H9 (cell line): ENCODE data around the gene EPN1. TPM values are rescaled to one million over a fixed set of nuclear protein-coding genes. Genes with fewer than 3 reads are reported as not detected.
A peak's percentile ranks its signal among the peaks of the same experiment; 100 is the strongest.

ENCODE experiments used
- DNase-seq: peaks from one replicate; pipeline ENCODE4 v3.0.0-alpha.2; 2017
- H2AFZ ChIP-seq: one replicate; pipeline ENCODE4 v1.6.1; 2013; ENCODE audit warnings: mild to moderate bottlenecking, low read length, control low read depth, moderate library complexity
- H2AK5ac ChIP-seq: 2 replicates; pipeline ENCODE4 v1.6.1; 2013; ENCODE audit warnings: low read length, control low read depth, mixed read lengths; ENCODE audit not compliant: insufficient read length
- H2BK120ac ChIP-seq: one replicate; pipeline ENCODE4 v1.6.1; 2013; ENCODE audit warnings: low read depth, mild to moderate bottlenecking, low read length, control low read depth, inconsistent platforms; ENCODE audit not compliant: poor library complexity, severe bottlenecking
- H2BK12ac ChIP-seq: 2 replicates; pipeline ENCODE4 v1.6.1; 2013; ENCODE audit warnings: low read length, control low read depth, mixed read lengths, low read depth; ENCODE audit not compliant: insufficient read length
- H2BK15ac ChIP-seq: 2 replicates; pipeline ENCODE4 v1.6.1; 2013; ENCODE audit warnings: low read depth, low read length, control low read depth
- H2BK20ac ChIP-seq: one replicate; pipeline ENCODE4 v1.6.1; 2013; ENCODE audit warnings: low read depth, mild to moderate bottlenecking, low read length, control low read depth, inconsistent platforms; ENCODE audit not compliant: poor library complexity, severe bottlenecking
- H2BK5ac ChIP-seq: 2 replicates; pipeline ENCODE4 v1.6.1; 2013; ENCODE audit warnings: low read length, control low read depth, mixed read lengths; ENCODE audit not compliant: insufficient read length
- H3K14ac ChIP-seq: 2 replicates; pipeline ENCODE4 v1.6.1; 2013; ENCODE audit warnings: low read length, control low read depth; ENCODE audit not compliant: insufficient read depth
- H3K18ac ChIP-seq: 2 replicates; pipeline ENCODE4 v1.6.1; 2013; ENCODE audit warnings: low read depth, mild to moderate bottlenecking, mixed read lengths, low read length, control low read depth; ENCODE audit not compliant: insufficient read length
- H3K23ac ChIP-seq: 2 replicates; pipeline ENCODE4 v1.6.1; 2013; ENCODE audit warnings: low read length, control low read depth, mixed read lengths, low read depth; ENCODE audit not compliant: insufficient read length
- H3K23me2 ChIP-seq: 2 replicates; pipeline ENCODE4 v1.6.1; 2013; ENCODE audit warnings: low read depth, mild to moderate bottlenecking, mixed read lengths, low read length, control low read depth; ENCODE audit not compliant: insufficient read length, poor library complexity, severe bottlenecking
- H3K27ac ChIP-seq: 2 replicates; pipeline ENCODE4 v1.5.1; 2013; ENCODE audit warnings: low read length, control low read depth, mixed read lengths, low read depth; ENCODE audit not compliant: insufficient read length
- H3K27me3 ChIP-seq: 2 replicates; pipeline ENCODE4 v1.6.1; 2013; ENCODE audit warnings: low read length, control low read depth, inconsistent platforms; ENCODE audit not compliant: insufficient read depth
- H3K4ac ChIP-seq: 2 replicates; pipeline ENCODE4 v1.6.1; 2013; ENCODE audit warnings: low read depth, mild to moderate bottlenecking, control low read depth, inconsistent platforms, low read length, moderate library complexity
- H3K4me1 ChIP-seq: 2 replicates; pipeline ENCODE4 v1.6.1; 2013; ENCODE audit warnings: low read length, control low read depth, inconsistent platforms; ENCODE audit not compliant: insufficient read depth
- H3K4me2 ChIP-seq: 2 replicates; pipeline ENCODE4 v1.6.1; 2013; ENCODE audit warnings: low read length, control low read depth, mixed read lengths; ENCODE audit not compliant: insufficient read length, insufficient read depth
- H3K56ac ChIP-seq: 2 replicates; pipeline ENCODE4 v1.6.1; 2013; ENCODE audit warnings: low read depth, mild to moderate bottlenecking, mixed read lengths, low read length, control low read depth; ENCODE audit not compliant: insufficient read length
- H3K79me1 ChIP-seq: 2 replicates; pipeline ENCODE4 v1.6.1; 2013; ENCODE audit warnings: low read depth, mild to moderate bottlenecking, moderate library complexity, low read length, control low read depth, inconsistent platforms; ENCODE audit not compliant: insufficient read depth, poor library complexity, severe bottlenecking
- H3K79me2 ChIP-seq: 2 replicates; pipeline ENCODE4 v1.6.1; 2013; ENCODE audit warnings: low read length, control low read depth, inconsistent platforms; ENCODE audit not compliant: insufficient read depth
- H3K9ac ChIP-seq: 2 replicates; pipeline ENCODE4 v1.6.1; 2013; ENCODE audit warnings: low read length, control low read depth, mixed read lengths; ENCODE audit not compliant: insufficient read length; ENCODE audit errors: extremely low read depth
- H3K9me3 ChIP-seq: one replicate; pipeline ENCODE4 v1.6.1; 2013; ENCODE audit warnings: low read depth, low read length, inconsistent platforms; ENCODE audit not compliant: control insufficient read depth
- H3T11ph ChIP-seq: one replicate; pipeline ENCODE4 v1.6.1; 2013; ENCODE audit warnings: mild to moderate bottlenecking, low read length, control low read depth, inconsistent platforms
- H4K20me1 ChIP-seq: one replicate; pipeline ENCODE4 v1.6.1; 2013; ENCODE audit not compliant: control insufficient read depth, insufficient read length, insufficient read depth
- H4K5ac ChIP-seq: 2 replicates; pipeline ENCODE4 v1.6.1; 2013; ENCODE audit warnings: low read depth, mild to moderate bottlenecking, mixed read lengths, low read length, control low read depth; ENCODE audit not compliant: insufficient read length
- H4K8ac ChIP-seq: replicated peaks from 2 replicates; pipeline ENCODE4 v1.6.1; 2013; ENCODE audit warnings: low read length, control low read depth, mixed read lengths, low read depth; ENCODE audit not compliant: insufficient read length
- H4K91ac ChIP-seq: 2 replicates; pipeline ENCODE4 v1.6.1; 2013; ENCODE audit warnings: low read depth, mild to moderate bottlenecking, moderate library complexity, mixed read lengths, low read length, control low read depth; ENCODE audit not compliant: insufficient read length
- H3K27ac Mint-ChIP-seq, 3 experiments: 2 replicates in 2 of 3; 3 replicates in 1 of 3; pipeline ENCODE4 v1.8.0; 2020 to 2021; ENCODE audit warnings: mixed read lengths in 3 of 3, mild to moderate bottlenecking in 1 of 3, moderate library complexity in 1 of 3
- H3K27me3 Mint-ChIP-seq: 2 replicates; pipeline ENCODE4 v1.8.0; 2021; ENCODE audit warnings: low read depth, mild to moderate bottlenecking, moderate library complexity, mixed read lengths
- H3K36me3 Mint-ChIP-seq, 3 experiments: 2 replicates in 2 of 3; 3 replicates in 1 of 3; pipeline ENCODE4 v1.8.0; 2020 to 2021; ENCODE audit warnings: low read depth in 3 of 3, mixed read lengths in 3 of 3; ENCODE audit not compliant: insufficient read depth in 1 of 3
- H3K4me1 Mint-ChIP-seq, 2 experiments: 2 replicates each; pipeline ENCODE4 v1.8.0; 2020; ENCODE audit warnings: mixed read lengths in 2 of 2
- H3K4me3 Mint-ChIP-seq, 2 experiments: 2 replicates in 1 of 2; 3 replicates in 1 of 2; pipeline ENCODE4 v1.8.0; 2020 to 2021; ENCODE audit warnings: mild to moderate bottlenecking in 2 of 2, mixed read lengths in 2 of 2, moderate library complexity in 1 of 2
- H3K9me3 Mint-ChIP-seq, 2 experiments: 2 replicates in 1 of 2; 3 replicates in 1 of 2; pipeline ENCODE4 v1.8.0; 2020; ENCODE audit warnings: mild to moderate bottlenecking in 2 of 2, mixed read lengths in 2 of 2, moderate library complexity in 1 of 2
- WGBS: extraction: QIAGEN DNeasy Blood & Tissue Kit; methylation state at CpG from one replicate; pipeline ENCODE4 v1.1.7; 2013; ENCODE audit warnings: missing lambda C conversion rate, low lambda C conversion rate, mixed read lengths; ENCODE audit not compliant: insufficient read length; ENCODE audit errors: extremely low coverage; 5-methylcytosine and 5-hydroxymethylcytosine counted together
- total RNA-seq: library from RNA; stranded (reverse); gene quantifications from 2 replicates; pipeline ENCODE4 v1.2.1, GENCODE V29; 2021
- TF ChIP-seq, protein P1 (sequence below): fragments of 200-600 bp; sonication (generic); conservative IDR thresholded peaks from 3 replicates; pipeline ENCODE4 v1.8.0; 2021; ENCODE audit warnings: antibody characterized with exemption, mild to moderate bottlenecking

EPN1 gene
- total RNA-seq, 1 experiment from 2014 or later, result 159 TPM

DNA sequence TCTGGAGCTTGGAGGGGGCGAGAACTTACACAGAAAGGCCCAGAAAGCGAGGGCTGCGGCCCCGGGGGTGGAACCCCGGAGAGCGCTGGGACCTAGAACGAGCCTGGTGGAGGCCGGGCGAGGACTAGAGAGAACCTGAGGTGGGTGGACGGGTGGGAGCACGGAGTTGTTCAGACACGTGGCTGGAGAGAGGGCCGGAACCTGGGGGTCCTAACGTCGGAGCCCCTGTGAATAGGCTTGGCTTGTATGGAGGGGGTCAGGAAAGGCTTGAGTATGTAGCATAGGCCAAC, 31.2 kb upstream of the EPN1 start:
- Histone ChIP-seq H3K79me1 (peaks cover 3% of the 10 kb centered on the region), H4K5ac (no peak overlapping the region), H3K4me2 (peak overlapping the region; percentile 73), H4K8ac (no peak overlapping the region), H2AK5ac (no peak overlapping the region), H3K23me2 (peaks cover 40% of the 10 kb centered on the region), H3K27me3 (no peaks in the 10 kb centered on the region), H3K56ac (no peak overlapping the region), H3K4me1 (no peaks in the 10 kb centered on the region), H3K23ac (no peak overlapping the region), H3K79me2 (peaks cover 7% of the 10 kb centered on the region; the same call in 1 of the 2 replicates), H3K9me3 (no peaks in the 10 kb centered on the region), H3K27ac (no peak overlapping the region), H3K18ac (no peak overlapping the region), H3K9ac (peak overlapping the region; percentile 70), H2AFZ (no peak overlapping the region), H2BK12ac (no peak overlapping the region), H4K91ac (no peak overlapping the region), H3K4ac (no peak overlapping the region), H2BK15ac (no peak overlapping the region), H2BK20ac (no peak overlapping the region), H4K20me1 (no peaks in the 10 kb centered on the region), H3K14ac (no peak overlapping the region; the same call in 1 of the 2 replicates), H2BK120ac (no peak overlapping the region), H3T11ph (no peak overlapping the region), H2BK5ac (no peak overlapping the region)
- H3K27me3 Mint-ChIP-seq, result peaks cover 3% of the 10 kb centered on the region; the same call in 1 of the 2 replicates
- peak overlapping the region; percentile 97 for H3K4me3 Mint-ChIP-seq
- peaks cover 26 to 43% of the 10 kb centered on the region in 2 experiments for H3K4me1 Mint-ChIP-seq
- DNase-seq, result no peak
- H3K27ac Mint-ChIP-seq, result peak overlapping the region in 2 of 3 experiments; percentile 94 to 98; a peak in 4 of 7 replicates
- no CpG with 5 or more reads among the region's 15 CpGs for WGBS
- peaks cover 0 to 4% of the 10 kb centered on the region in 2 experiments; a peak in 2 of 5 replicates for H3K9me3 Mint-ChIP-seq
- H3K36me3 Mint-ChIP-seq, result peaks cover 17 to 37% (median 26%) of the 10 kb centered on the region in 3 experiments
- TF ChIP-seq, protein P1, sequence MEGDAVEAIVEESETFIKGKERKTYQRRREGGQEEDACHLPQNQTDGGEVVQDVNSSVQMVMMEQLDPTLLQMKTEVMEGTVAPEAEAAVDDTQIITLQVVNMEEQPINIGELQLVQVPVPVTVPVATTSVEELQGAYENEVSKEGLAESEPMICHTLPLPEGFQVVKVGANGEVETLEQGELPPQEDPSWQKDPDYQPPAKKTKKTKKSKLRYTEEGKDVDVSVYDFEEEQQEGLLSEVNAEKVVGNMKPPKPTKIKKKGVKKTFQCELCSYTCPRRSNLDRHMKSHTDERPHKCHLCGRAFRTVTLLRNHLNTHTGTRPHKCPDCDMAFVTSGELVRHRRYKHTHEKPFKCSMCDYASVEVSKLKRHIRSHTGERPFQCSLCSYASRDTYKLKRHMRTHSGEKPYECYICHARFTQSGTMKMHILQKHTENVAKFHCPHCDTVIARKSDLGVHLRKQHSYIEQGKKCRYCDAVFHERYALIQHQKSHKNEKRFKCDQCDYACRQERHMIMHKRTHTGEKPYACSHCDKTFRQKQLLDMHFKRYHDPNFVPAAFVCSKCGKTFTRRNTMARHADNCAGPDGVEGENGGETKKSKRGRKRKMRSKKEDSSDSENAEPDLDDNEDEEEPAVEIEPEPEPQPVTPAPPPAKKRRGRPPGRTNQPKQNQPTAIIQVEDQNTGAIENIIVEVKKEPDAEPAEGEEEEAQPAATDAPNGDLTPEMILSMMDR, result no peak
